Left ventricle myocardium superior (tissue), 1 donor: ENCODE measurements around the gene PAQR6. TPM values are rescaled to one million over a fixed set of nuclear protein-coding genes. Genes with fewer than 3 reads are reported as not detected.

Experiments
- ATAC-seq: fragments of 200-7000 bp; cut with Tn5 transposase; one replicate; pipeline ENCODE4 v1.9.1; 2020; ENCODE audit warnings: mild to moderate bottlenecking, moderate library complexity
- DNase-seq: peaks from one replicate; pipeline ENCODE4 v3.0.0-alpha.2; 2020
- intact Hi-C: fragments of 100-400 bp; cut with micrococcal nuclease; formaldehyde crosslinking; loops from one replicate; pipeline ENCODE4 v1.11.0; 2022
- total RNA-seq: library from RNA; stranded (reverse); fragmentation: NEBNext Ultra II Directional; extraction: Animal tissue kit (Norgen Biotek cat#: 25700); gene quantifications from one replicate; pipeline ENCODE4 v1.2.1, GENCODE V29; 2021
- donor health status: DM: no; HTN: yes; CAD: no; lungs with severe emphysema.

PAQR6 gene
- total RNA-seq, 1 donor from 2014 or later: 0.32 TPM

DNA sequence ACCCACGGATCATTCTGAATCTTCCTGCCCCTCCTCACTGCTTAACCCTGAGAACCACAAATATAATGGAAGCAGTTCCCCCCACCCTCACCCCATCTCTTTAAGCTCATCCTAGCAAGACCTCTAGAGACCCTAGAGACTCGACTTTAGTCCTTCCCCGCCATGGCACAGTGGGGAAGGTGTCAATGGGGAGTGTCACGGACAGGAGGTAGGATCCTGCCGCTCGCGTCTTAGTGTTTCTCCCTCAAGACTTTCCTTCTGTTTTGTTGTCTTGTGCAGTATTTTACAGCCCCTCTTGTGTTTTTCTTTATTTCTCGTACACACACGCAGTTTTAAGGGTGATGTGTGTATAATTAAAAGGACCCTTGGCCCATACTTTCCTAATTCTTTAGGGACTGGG lies 35.7 kb downstream of the PAQR6 start:
- intact Hi-C loops: no loop called here

DNA sequence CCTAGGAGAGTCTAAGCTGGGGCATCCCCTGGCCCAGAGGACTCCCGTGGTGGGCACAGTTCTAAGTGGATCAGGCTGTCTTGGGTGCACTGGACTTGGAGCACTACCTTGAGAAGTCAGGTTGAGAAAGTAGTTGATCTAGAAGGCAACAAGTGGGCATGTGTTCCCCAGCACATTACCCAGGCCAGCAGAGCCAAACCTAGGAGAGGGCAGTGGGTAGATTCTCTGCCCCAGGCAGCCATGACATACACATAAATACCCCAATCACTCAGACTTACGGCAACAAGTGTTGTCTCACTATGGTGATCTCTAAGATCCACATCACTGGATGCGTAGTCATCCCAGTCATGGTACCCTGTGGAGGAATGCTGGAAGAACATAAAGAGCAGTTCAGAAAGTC lies 36.6 kb downstream of the PAQR6 start:
- no peak for ATAC-seq
- peak; percentile 1 for DNase-seq
- intact Hi-C loops: no loop called here

More for the DNA sequence above, 35.7 kb downstream of the PAQR6 start:
- ATAC-seq (no peak), DNase-seq (peak; percentile 11)

DNA sequence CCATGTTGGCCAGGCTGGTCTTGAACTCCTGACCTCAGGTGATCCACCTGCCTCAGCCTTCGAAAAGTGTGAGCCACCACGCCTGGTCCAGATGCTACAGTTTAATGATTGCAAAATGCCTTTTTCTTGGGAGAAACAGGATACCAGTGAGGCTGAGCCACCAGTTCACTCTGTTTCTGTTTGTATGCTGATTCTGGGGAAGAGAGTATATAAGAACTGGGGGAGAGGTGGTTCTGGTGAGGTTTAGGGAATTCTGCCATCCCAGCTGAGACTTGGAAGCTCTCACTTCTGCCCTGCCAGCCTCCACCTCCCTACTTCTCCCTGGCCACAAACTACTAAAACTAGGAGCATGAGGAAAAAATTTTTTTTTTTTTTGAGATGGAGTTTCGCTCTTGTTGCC lies 43.2 kb downstream of the PAQR6 start:
- ATAC-seq (no peak), DNase-seq (no peak)
- intact Hi-C loops: no loop called here

DNA sequence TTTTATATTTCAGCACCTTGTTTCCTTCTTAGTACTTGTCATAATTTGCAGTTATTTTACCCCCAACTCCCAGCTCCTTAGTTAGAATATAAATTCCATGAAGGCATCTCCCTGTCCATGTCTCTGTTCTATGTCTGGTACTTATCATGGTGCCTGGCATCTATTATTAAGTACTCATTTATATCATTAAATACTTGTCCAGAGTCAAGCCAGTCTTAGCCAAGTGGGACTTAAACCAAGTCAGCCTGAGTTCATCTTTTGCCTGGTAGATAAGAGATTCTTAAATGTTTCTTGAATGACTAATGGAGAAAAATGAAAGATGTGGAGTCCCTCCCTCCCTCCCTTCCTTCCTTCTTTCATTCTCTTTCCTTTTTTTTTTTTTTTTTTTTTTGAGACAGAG lies 44.5 kb downstream of the PAQR6 start:
- ATAC-seq: peak; percentile 79
- intact Hi-C loops: no loop called here
- DNase-seq: no peak

DNA sequence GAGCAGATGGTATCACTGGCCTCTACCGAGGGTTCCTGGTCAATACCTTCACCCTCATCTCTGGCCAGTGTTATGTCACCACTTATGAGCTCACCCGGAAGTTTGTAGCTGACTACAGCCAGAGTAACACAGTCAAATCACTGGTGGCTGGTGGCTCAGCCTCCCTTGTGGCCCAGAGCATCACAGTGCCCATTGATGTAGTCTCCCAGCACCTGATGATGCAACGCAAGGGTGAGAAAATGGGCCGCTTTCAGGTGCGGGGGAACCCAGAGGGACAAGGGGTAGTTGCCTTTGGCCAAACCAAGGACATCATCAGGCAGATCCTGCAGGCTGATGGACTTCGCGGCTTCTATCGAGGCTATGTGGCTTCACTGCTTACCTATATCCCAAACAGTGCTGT lies 47.8 kb downstream of the PAQR6 start:
- no peak for DNase-seq
- no peak for ATAC-seq
- intact Hi-C loops: no loop called here

DNA sequence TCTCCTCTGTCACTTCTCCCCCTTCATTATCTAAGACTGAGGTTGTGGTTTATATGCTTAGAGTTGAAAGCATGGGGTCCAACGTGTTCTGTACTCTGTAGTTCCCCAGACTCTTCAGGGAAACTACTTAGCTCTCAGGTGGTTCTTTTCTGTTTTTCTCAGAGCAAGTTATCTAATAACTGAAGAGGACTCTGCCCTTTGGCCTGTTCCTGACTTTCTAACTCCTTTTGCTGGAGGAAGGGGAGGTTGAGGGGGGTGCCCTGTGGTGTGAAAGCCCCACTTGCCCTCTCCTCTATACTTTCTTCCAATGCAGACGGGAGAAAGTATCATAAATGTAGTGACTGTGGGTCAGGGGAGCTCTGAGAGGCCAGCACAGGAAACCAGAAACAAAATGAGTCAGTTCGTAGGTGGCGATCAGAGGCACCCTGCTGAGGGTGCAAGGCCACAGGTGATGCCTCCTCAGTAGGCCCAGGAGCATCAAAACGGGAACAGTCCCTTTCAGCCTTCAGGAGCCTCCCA lies 49.0 kb downstream of the PAQR6 start:
- ATAC-seq (no peak), DNase-seq (no peak)
- intact Hi-C loops: no loop called here

DNA sequence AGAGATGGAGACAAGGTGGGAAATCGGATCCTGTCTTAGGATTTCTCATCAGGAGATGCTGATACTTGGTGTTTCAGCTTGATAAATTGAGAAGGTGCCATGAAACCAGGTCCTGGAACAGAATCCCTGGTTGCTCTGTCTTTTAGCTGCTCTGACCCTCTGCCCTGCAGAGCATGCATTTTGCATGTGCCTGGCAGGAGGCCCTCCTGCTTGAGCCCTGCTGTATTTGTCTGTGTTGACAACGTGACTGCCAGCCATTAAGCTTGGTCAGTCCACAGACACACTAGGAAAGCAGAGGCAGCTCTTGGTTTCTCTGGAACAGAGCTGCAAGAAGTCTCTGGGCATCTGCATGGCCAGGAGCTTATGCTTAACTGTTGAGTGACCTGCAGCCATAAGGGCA lies 51.4 kb downstream of the PAQR6 start:
- intact Hi-C loops: no loop called here
- no peak for DNase-seq
- ATAC-seq: no peak

DNA sequence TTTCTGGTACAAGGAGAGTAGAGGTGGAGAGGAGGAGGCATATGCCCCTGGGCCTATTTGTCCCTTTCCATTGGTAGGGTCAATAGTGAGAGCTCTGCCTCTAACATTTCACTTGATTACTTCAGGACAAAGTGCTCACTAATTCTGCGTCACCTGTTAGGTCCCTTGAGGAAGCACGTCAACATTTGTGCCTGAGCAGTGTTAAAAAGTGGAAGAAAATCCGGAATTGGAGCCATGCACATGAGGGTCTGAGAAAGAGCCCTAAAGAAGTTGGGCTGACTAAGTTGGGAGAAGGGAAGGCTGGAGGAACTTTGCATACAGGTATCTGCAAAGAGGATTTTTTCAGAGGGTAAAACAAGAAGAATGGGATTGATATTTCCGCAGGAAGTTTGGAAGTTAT lies 52.0 kb downstream of the PAQR6 start:
- ATAC-seq: no peak
- intact Hi-C loops: no loop called here
- no peak for DNase-seq

DNA sequence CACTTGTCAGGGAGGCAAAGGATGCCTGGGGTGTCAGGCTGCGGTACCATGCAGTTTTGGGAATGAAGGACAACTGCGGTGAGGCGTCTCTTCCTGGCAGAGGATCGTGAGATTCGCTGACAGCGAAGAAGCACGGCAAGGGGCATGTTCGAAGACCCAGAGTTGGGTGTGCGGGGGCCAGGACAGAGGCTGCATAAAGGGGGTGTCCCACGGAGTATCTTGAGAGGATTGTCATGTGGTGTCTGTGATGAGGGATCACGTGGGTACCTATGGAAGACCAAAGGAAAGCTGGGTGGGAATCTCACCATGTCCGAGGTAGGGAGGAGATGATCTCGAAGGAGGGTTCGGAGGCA lies 53.6 kb downstream of the PAQR6 start:
- ATAC-seq (peak; percentile 3), DNase-seq (no peak)
- intact Hi-C loops: no loop called here

DNA sequence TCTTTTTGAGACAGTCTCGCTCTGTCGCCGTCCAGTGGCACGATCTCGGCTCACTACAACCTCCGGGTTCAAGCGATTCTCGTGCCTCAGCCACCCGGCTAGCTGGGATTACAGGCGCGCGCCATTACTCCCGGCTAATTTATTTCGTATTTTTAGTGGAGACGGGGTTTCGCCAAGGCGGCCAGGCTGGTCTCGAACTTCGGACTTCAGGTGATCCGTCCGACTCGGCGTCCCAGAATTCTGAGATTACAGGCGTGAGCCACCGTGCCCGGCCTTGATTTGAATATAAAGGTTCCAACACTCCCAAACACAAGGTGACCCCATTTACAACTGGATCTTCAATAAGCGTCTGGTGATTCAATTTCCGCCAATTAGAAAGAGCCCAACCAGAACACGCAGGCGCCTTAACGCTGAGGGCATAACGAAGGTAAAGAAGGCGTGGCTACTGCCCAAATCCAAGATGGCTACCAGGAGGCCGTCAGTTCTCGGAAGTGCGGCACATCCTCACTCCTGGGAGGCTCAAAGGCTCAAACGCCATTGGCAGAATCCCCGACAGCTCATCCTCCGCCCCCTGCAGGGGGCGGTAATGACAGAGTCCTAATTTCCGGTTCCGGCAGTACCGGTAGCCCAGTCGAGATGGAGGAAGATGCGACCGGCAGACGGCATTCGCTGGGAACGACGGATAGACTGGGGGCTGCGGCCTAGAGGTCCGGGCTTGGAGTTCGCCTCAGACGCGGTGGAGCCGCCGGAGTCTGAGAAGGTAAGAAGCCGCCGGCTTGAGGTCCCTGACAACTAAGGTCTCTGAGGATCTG lies 54.2 kb downstream of the PAQR6 start, which contains the start of gene SLC25A44:
TSS of gene SLC25A44 (plus strand) at position 617 of the 812 bp plus-strand sequence. CDS start 5,744 bp downstream, outside the sequence.
- peak; percentile 99 for ATAC-seq
- intact Hi-C loops: no loop called here
- peak; percentile 94 for DNase-seq

Other genes starting within 250 kb of the PAQR6 start
- gene SSR2, start 227.1 kb downstream of the PAQR6 start, total RNA-seq: 75.8 TPM
- gene UBQLN4, start 194.3 kb downstream of the PAQR6 start, total RNA-seq: 33.9 TPM
- 65.6 TPM for gene LAMTOR2, start 193.3 kb downstream of the PAQR6 start, total RNA-seq
- gene RAB25, start 186.9 kb downstream of the PAQR6 start, total RNA-seq: not detected
- 0.17 TPM for gene MEX3A, start 165.6 kb downstream of the PAQR6 start, total RNA-seq
- 252 TPM for gene LMNA, start 133.3 kb downstream of the PAQR6 start, total RNA-seq
- gene SEMA4A, start 94.5 kb downstream of the PAQR6 start, total RNA-seq: 0.69 TPM
- 15.3 TPM for gene SLC25A44, start 54.0 kb downstream of the PAQR6 start, total RNA-seq
- gene PMF1, start 35.0 kb downstream of the PAQR6 start, total RNA-seq: 65.1 TPM
- 1.1 TPM for gene BGLAP, start 5.9 kb downstream of the PAQR6 start, total RNA-seq
- gene SMG5, start 34.8 kb upstream of the PAQR6 start, total RNA-seq: 84.5 TPM
- gene TMEM79, start 36.3 kb upstream of the PAQR6 start, total RNA-seq: 1.5 TPM
- gene GLMP, start 47.6 kb upstream of the PAQR6 start, total RNA-seq: 16.0 TPM
- gene VHLL, start 51.3 kb upstream of the PAQR6 start, total RNA-seq: not detected
- gene CCT3, start 90.2 kb upstream of the PAQR6 start, total RNA-seq: 131 TPM
- gene TSACC, start 90.5 kb upstream of the PAQR6 start, total RNA-seq: not detected
- gene RHBG, start 121.2 kb upstream of the PAQR6 start, total RNA-seq: not detected